HepG2 (cell line): ENCODE measurements around the gene SPHK1. TPM values are rescaled to one million over a fixed set of nuclear protein-coding genes. Genes with fewer than 3 reads are reported as not detected.

ENCODE experiments used
- ARNT ChIP-seq: fragments of 450-650 bp; IDR thresholded peaks from 2 replicates; pipeline ENCODE4 v1.6.1; 2017
- ATM ChIP-seq: fragments of 450-650 bp; IDR thresholded peaks from 2 replicates; pipeline ENCODE4 v1.7.1; 2017; ENCODE audit warnings: mild to moderate bottlenecking, borderline replicate concordance
- CHCHD3 ChIP-seq: sonication (generic); formaldehyde crosslinking; IDR thresholded peaks from 2 replicates; pipeline ENCODE4 v1.8.0; 2022; ENCODE audit warnings: mild to moderate bottlenecking, missing genetic modification reagents, moderate library complexity
- CREM ChIP-seq, 2 experiments: sonication (generic) in 1 of 2; formaldehyde crosslinking in 1 of 2; IDR thresholded peaks; 2 replicates each; pipeline versions ENCODE4 v1.4.0 to v1.6.1; 2016 to 2020; ENCODE audit warnings: antibody characterized with exemption in 1 of 2, mild to moderate bottlenecking in 1 of 2, missing genetic modification reagents in 1 of 2
- DNMT3B ChIP-seq: conservative IDR thresholded peaks from 2 replicates; pipeline ENCODE4 v1.6.1; 2016; ENCODE audit warnings: missing biosample characterization, control low read depth
- MIER3 ChIP-seq: IDR thresholded peaks from 2 replicates; pipeline ENCODE4 v1.6.1; 2016; ENCODE audit warnings: missing compliant biosample characterization, borderline replicate concordance
- NCOR1 ChIP-seq: fragments of 200-600 bp; sonication (generic); IDR thresholded peaks from 2 replicates; pipeline ENCODE4 v1.7.0; 2017; ENCODE audit warnings: antibody characterized with exemption, low read length, borderline replicate concordance
- PHF20 ChIP-seq: sonication (generic); formaldehyde crosslinking; IDR thresholded peaks from 2 replicates; pipeline ENCODE4 v1.5.0; 2020; ENCODE audit warnings: mild to moderate bottlenecking, missing genetic modification reagents
- SETDB1 ChIP-seq: sonication (generic); formaldehyde crosslinking; IDR thresholded peaks from 2 replicates; pipeline ENCODE4 v1.5.1; 2020; ENCODE audit warnings: missing genetic modification reagents, mild to moderate bottlenecking, borderline replicate concordance
- ZBTB34 ChIP-seq: sonication (generic); formaldehyde crosslinking; IDR thresholded peaks from 2 replicates; pipeline ENCODE4 v1.8.0; 2022; ENCODE audit warnings: mild to moderate bottlenecking, missing genetic modification reagents
- ZNF10 ChIP-seq: sonication (generic); formaldehyde crosslinking; IDR thresholded peaks from 2 replicates; pipeline ENCODE4 v1.4.0; 2020; ENCODE audit warnings: mild to moderate bottlenecking, low read depth, missing genetic modification reagents, borderline replicate concordance
- ZNF670 ChIP-seq: sonication (generic); formaldehyde crosslinking; IDR thresholded peaks from 2 replicates; pipeline ENCODE4 v1.8.0; 2022; ENCODE audit warnings: mild to moderate bottlenecking, missing genetic modification reagents, borderline replicate concordance
- ZNF761 ChIP-seq: sonication (generic); formaldehyde crosslinking; conservative IDR thresholded peaks from 2 replicates; pipeline ENCODE4 v1.4.0; 2020; ENCODE audit warnings: mild to moderate bottlenecking, missing genetic modification reagents
- ZSCAN25 ChIP-seq: sonication (generic); formaldehyde crosslinking; IDR thresholded peaks from 2 replicates; pipeline ENCODE4 v1.8.0; 2022; ENCODE audit warnings: mild to moderate bottlenecking, missing genetic modification reagents
- ZZZ3 ChIP-seq: sonication (generic); formaldehyde crosslinking; IDR thresholded peaks from 2 replicates; pipeline ENCODE4 v1.4.0; 2020; ENCODE audit warnings: missing genetic modification reagents, mild to moderate bottlenecking, borderline replicate concordance
- polyA plus RNA-seq, 8 experiments: library from polyadenylated mRNA; depleted of rRNA in 3 of 8; stranded (reverse) in 7 of 8; unstranded in 1 of 8; fragments of >200 nt; fragmentation: Illumina TruSeq in 4 of 8; extraction: Trizol in 4 of 8; gene quantifications; 2 replicates each; pipeline versions ENCODE4 v1.2.1 to v1.2.3, GENCODE V29; 2011 to 2016; ENCODE audit warnings: low read depth in 4 of 8, missing spikeins in 1 of 8, mixed read lengths in 1 of 8; ENCODE audit not compliant: insufficient read depth in 1 of 8
- total RNA-seq, 5 experiments: library from RNA; depleted of rRNA; stranded (reverse); fragments of >200 nt; fragmentation: Illumina TruSeq; extraction: Trizol; gene quantifications; 2 replicates each; pipeline ENCODE4 v1.2.3, GENCODE V29; 2016; ENCODE audit warnings: low read depth in 1 of 5
- TF ChIP-seq, protein P1 (sequence below): sonication (generic); formaldehyde crosslinking; IDR thresholded peaks from 2 replicates; pipeline ENCODE4 v1.4.0; 2020; ENCODE audit warnings: mild to moderate bottlenecking, missing genetic modification reagents
- TF ChIP-seq, protein P2 (sequence below): sonication (generic); formaldehyde crosslinking; IDR thresholded peaks from 2 replicates; pipeline ENCODE4 v1.9.0; 2021; ENCODE audit warnings: missing genetic modification reagents, borderline replicate concordance
- TF ChIP-seq, protein P3 (sequence below): sonication (generic); formaldehyde crosslinking; conservative IDR thresholded peaks from 2 replicates; pipeline ENCODE4 v1.4.0; 2020; ENCODE audit warnings: mild to moderate bottlenecking, missing genetic modification reagents, moderate library complexity

SPHK1 gene
- total and polyA plus RNA-seq, 2 of the 13 experiments (the other 11 are each of a cell fraction or from before 2014, with no cell fraction given) = 129 to 160 TPM

- TF ChIP-seq, protein P1, sequence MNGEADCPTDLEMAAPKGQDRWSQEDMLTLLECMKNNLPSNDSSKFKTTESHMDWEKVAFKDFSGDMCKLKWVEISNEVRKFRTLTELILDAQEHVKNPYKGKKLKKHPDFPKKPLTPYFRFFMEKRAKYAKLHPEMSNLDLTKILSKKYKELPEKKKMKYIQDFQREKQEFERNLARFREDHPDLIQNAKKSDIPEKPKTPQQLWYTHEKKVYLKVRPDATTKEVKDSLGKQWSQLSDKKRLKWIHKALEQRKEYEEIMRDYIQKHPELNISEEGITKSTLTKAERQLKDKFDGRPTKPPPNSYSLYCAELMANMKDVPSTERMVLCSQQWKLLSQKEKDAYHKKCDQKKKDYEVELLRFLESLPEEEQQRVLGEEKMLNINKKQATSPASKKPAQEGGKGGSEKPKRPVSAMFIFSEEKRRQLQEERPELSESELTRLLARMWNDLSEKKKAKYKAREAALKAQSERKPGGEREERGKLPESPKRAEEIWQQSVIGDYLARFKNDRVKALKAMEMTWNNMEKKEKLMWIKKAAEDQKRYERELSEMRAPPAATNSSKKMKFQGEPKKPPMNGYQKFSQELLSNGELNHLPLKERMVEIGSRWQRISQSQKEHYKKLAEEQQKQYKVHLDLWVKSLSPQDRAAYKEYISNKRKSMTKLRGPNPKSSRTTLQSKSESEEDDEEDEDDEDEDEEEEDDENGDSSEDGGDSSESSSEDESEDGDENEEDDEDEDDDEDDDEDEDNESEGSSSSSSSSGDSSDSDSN (CRISPR knock-in tag) = peak; percentile 55
- TF ChIP-seq CREM (IDR thresholded peaks at IDR 0.05) (peak; percentile 80), CREM (CRISPR knock-in tag; IDR thresholded peaks at IDR 0.05) (no peak), ZSCAN25 (peak; percentile 81), ZZZ3 (CRISPR knock-in tag) (no peak), PHF20 (CRISPR knock-in tag) (no peak), DNMT3B (peak; percentile 89), ATM (no peak), CHCHD3 (CRISPR knock-in tag) (no peak), ZNF761 (CRISPR knock-in tag) (peak; percentile 57; the same call in 1 of the 2 replicates), NCOR1 (0 out of 2 replicates have a peak, but pooled peaks have one; percentile 70), ZNF10 (CRISPR knock-in tag) (no peak), SETDB1 (CRISPR knock-in tag) (no peak), ZBTB34 (CRISPR knock-in tag) (peak; percentile 76; the same call in 1 of the 2 replicates), MIER3 (CRISPR knock-in tag) (0 out of 2 replicates have a peak, but pooled peaks have one; percentile 71), ARNT (no peak), ZNF670 (CRISPR knock-in tag) (no peak)
- TF ChIP-seq, protein P2, sequence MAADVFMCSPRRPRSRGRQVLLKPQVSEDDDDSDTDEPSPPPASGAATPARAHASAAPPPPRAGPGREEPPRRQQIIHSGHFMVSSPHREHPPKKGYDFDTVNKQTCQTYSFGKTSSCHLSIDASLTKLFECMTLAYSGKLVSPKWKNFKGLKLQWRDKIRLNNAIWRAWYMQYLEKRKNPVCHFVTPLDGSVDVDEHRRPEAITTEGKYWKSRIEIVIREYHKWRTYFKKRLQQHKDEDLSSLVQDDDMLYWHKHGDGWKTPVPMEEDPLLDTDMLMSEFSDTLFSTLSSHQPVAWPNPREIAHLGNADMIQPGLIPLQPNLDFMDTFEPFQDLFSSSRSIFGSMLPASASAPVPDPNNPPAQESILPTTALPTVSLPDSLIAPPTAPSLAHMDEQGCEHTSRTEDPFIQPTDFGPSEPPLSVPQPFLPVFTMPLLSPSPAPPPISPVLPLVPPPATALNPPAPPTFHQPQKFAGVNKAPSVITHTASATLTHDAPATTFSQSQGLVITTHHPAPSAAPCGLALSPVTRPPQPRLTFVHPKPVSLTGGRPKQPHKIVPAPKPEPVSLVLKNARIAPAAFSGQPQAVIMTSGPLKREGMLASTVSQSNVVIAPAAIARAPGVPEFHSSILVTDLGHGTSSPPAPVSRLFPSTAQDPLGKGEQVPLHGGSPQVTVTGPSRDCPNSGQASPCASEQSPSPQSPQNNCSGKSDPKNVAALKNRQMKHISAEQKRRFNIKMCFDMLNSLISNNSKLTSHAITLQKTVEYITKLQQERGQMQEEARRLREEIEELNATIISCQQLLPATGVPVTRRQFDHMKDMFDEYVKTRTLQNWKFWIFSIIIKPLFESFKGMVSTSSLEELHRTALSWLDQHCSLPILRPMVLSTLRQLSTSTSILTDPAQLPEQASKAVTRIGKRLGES (CRISPR knock-in tag) = no peak
- TF ChIP-seq, protein P3, sequence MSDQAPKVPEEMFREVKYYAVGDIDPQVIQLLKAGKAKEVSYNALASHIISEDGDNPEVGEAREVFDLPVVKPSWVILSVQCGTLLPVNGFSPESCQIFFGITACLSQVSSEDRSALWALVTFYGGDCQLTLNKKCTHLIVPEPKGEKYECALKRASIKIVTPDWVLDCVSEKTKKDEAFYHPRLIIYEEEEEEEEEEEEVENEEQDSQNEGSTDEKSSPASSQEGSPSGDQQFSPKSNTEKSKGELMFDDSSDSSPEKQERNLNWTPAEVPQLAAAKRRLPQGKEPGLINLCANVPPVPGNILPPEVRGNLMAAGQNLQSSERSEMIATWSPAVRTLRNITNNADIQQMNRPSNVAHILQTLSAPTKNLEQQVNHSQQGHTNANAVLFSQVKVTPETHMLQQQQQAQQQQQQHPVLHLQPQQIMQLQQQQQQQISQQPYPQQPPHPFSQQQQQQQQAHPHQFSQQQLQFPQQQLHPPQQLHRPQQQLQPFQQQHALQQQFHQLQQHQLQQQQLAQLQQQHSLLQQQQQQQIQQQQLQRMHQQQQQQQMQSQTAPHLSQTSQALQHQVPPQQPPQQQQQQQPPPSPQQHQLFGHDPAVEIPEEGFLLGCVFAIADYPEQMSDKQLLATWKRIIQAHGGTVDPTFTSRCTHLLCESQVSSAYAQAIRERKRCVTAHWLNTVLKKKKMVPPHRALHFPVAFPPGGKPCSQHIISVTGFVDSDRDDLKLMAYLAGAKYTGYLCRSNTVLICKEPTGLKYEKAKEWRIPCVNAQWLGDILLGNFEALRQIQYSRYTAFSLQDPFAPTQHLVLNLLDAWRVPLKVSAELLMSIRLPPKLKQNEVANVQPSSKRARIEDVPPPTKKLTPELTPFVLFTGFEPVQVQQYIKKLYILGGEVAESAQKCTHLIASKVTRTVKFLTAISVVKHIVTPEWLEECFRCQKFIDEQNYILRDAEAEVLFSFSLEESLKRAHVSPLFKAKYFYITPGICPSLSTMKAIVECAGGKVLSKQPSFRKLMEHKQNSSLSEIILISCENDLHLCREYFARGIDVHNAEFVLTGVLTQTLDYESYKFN (CRISPR knock-in tag) = peak; percentile 95
Observed at GRCh38 chr17:76376318-76377133, 7.9 kb upstream of the SPHK1 start (continued).
